Activated T-helper 2 cell treated with anti-CD3 and anti-CD28 coated beads, Interferon-gamma antibody, Interleukin-2, Interleukin-4, amounts not matched to agents 10 μg/mL and 5 μg/mL and 100 μg/mL, durations not matched to agents 14 hours and 24 hours and 36 hours (primary cell): ENCODE results near the gene TUSC1. TPM values are rescaled to one million over a fixed set of nuclear protein-coding genes. Genes with fewer than 3 reads are reported as not detected.
A peak's percentile ranks its signal among the peaks of the same experiment; 100 is the strongest.
"Not testable (repeated sequence)": the region's sequence is repeated elsewhere in the genome, so short reads cannot be mapped to it uniquely, and the experiment has no call there.

Experiments used
- DNase-seq: peaks from one replicate; pipeline ENCODE4 v3.0.0; 2021; ENCODE audit warnings: low spot score
- H3K27ac Mint-ChIP-seq: one replicate; pipeline ENCODE4 v1.8.0; 2021; ENCODE audit warnings: mixed read lengths
- H3K27me3 Mint-ChIP-seq: one replicate; pipeline ENCODE4 v1.8.0; 2021; ENCODE audit warnings: low read depth, mixed read lengths
- H3K36me3 Mint-ChIP-seq: one replicate; pipeline ENCODE4 v1.8.0; 2021; ENCODE audit warnings: low read depth, mixed read lengths
- H3K4me1 Mint-ChIP-seq: one replicate; pipeline ENCODE4 v1.8.0; 2021; ENCODE audit warnings: low read depth, mixed read lengths
- H3K4me3 Mint-ChIP-seq: one replicate; pipeline ENCODE4 v1.8.0; 2021; ENCODE audit warnings: low read depth, mild to moderate bottlenecking, moderate library complexity, mixed read lengths
- H3K9me3 Mint-ChIP-seq: one replicate; pipeline ENCODE4 v1.8.0; 2021; ENCODE audit warnings: mixed read lengths
- intact Hi-C: fragments of 100-400 bp; cut with micrococcal nuclease; formaldehyde crosslinking; loops from one replicate; pipeline ENCODE4 v1.15.1; 2023
- total RNA-seq: library from RNA; stranded (reverse); gene quantifications from 2 replicates; pipeline ENCODE4 v1.2.3, GENCODE V29; 2022

TUSC1 gene
- 0.48 TPM in 2 replicates for total RNA-seq

DNA sequence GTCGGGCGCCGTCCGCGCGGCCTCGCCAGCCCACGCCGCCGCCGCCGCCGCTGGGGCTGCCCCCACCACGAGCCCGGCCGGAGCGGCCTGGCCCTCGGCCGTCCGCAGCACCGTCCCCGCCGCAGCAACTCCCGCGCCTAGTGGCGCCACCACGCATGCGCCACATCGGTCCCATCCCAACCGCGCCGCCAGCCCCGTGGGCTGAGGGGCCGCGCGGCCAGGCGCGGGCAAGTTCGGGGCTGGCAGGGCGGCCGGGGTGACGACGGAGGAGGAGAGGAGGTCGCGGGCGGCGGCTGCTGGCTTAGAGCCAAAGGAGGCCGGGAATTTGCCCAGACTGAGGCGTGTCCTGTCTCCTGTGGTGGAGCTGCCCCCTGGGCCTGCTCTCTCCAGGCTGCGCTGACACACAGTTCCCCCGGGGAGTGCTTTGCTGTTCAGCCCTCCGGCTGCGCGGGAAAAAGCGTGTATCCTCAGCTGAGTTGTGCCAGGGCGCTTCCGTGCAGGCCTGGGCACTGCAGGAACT, at the start of gene TUSC1:
Gene TUSC1 (minus strand): TSS at position 298 of the 520 bp plus-strand sequence. CDS start 132 bp downstream, at position 166.
- no peak for DNase-seq
- no peak within 1 kb of the TSS for H3K27ac Mint-ChIP-seq
- intact Hi-C loops = no loop called here
- peak within 1 kb of the TSS; percentile 33 for H3K4me3 Mint-ChIP-seq
- peaks cover 13% of the 10 kb centered on the region for H3K9me3 Mint-ChIP-seq
- no peaks in the 10 kb centered on the region for H3K4me1 Mint-ChIP-seq
- H3K27me3 Mint-ChIP-seq = peaks cover 8% of the 10 kb centered on the region
- no peaks in the 10 kb centered on the region for H3K36me3 Mint-ChIP-seq

DNA sequence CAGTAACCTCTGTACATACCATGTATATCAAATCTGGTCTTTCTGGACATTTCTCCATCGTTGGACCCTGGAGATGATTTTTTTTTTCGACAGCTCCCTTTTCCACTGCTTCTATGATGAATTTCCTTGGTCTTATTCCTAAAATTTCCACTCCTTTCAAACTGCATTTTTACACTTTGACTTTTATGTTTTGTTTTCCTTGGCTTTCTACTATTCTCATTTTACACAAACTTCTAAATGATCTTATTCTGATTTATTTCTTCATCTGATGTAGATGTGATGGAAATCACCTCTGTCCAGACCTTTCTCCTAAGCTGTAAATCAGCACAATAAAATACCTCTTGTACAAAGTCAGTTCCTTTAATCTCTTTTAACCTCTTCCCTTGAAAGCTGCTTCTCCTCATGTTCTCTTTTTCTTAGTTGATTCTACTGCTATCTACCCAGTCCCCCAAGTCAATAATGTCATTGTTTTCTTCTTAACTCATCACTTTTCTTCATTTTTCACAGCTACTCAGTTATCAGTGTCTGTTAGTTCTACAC, 48.7 kb upstream of the TUSC1 start:
- Mint-ChIP-seq H3K27ac (no peak overlapping the region), H3K4me3 (no peak overlapping the region), H3K4me1 (no peaks in the 10 kb centered on the region), H3K9me3 (peaks cover 16% of the 10 kb centered on the region), H3K36me3 (no peaks in the 10 kb centered on the region), H3K27me3 (no peaks in the 10 kb centered on the region)
- DNase-seq = no peak
- intact Hi-C loops = no loop called here

DNA sequence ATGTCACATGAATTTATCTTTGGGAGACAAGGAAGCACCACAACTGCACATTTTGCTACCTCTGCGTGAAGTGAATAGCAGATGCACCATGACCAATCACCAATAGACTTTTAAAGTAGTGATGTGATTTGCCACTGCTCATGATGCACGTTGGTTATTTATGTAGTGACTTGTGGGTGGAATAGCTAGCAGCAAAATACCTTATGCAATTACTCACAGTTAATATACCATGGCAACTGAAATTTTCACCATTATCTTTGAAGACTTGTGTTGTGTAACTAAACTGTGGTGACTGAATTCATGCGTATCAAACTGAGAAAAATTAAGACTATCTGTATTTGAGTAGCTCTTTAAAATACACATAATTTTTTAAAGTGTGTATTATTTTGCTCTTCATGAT, 46.2 kb upstream of the TUSC1 start:
- DNase-seq = no peak
- Mint-ChIP-seq H3K36me3 (no peaks in the 10 kb centered on the region), H3K27me3 (no peaks in the 10 kb centered on the region), H3K4me3 (no peak overlapping the region), H3K27ac (no peak overlapping the region), H3K4me1 (no peaks in the 10 kb centered on the region), H3K9me3 (peaks cover 14% of the 10 kb centered on the region)
- intact Hi-C loops = no loop called here

DNA sequence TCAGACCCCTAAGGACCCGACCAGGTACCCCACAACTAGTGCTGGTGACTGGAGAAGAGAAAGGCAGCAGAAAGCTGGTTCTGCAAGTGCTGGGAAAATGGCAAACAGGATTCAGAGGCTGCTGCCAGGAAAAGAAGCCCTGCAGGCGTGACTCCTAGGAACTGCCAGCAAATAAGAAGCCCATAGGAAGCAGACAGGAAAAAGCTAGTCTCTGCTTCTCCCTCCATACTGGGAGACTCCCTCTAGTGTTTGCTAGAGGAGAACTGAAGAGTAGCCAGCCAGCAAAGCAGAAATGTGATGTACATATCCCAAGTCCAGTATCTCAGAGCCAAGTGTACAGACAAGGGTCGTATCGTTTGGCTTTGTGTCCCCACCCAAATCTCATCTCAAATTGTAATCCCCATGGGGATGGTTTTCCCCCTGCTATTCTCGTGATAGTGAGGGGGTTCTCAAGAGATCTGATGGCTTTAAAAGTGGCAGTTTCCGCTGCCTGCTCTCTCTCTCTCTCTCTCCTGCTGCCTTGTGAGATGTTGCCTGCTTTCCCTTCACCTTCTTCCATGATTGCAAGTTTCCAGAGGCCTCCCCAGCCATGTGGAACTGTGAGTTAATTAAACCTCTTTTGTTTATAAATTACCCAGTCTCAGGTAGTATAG, 38.1 kb upstream of the TUSC1 start:
- Mint-ChIP-seq H3K36me3 (no peaks in the 10 kb centered on the region), H3K9me3 (peaks cover 26% of the 10 kb centered on the region), H3K27ac (no peak overlapping the region), H3K4me1 (no peaks in the 10 kb centered on the region), H3K4me3 (no peak overlapping the region), H3K27me3 (no peaks in the 10 kb centered on the region)
- intact Hi-C loops = no loop called here
- no peak for DNase-seq

DNA sequence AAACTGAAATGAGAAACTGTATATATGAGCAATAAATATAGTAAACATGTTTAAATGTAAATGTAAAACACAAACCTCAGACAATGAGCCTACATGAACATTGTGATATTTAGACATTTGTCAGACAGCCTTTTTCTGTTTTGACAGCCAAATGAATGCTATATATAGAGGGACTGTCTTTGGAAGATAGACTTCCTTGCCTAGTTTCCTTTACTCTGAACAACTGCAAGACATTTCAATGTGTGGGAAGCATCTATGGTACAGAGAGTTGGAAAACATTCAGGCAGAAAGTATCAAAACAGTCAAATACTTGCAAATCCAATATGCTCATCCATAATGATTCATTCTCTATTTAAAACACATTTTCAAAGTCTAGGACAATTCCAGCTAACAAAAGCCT, 31.7 kb upstream of the TUSC1 start:
- H3K27ac Mint-ChIP-seq = no peak overlapping the region
- no peak for DNase-seq
- no peak overlapping the region for H3K4me3 Mint-ChIP-seq
- no peaks in the 10 kb centered on the region for H3K4me1 Mint-ChIP-seq
- peaks cover 15% of the 10 kb centered on the region for H3K9me3 Mint-ChIP-seq
- H3K36me3 Mint-ChIP-seq = no peaks in the 10 kb centered on the region
- H3K27me3 Mint-ChIP-seq = no peaks in the 10 kb centered on the region
- intact Hi-C loops = no loop called here

DNA sequence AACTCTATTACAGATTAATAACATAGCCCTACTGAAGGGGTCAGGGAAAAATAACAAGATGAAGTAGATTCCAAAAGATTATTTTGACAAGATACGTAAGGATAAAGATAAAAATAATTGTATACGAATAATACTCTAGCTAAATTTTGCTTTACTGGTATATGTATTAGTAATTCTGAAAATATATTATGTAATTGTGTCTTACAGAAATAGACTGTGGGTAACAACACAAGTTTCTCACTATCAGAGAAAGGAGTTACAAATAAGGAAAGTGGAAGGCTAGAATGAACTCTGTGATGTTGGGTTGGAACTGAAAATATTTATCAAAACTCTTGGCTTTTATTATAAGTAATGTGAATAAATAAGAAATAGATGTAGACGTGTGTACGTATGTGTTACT, 26.6 kb upstream of the TUSC1 start:
- Mint-ChIP-seq H3K4me1 (no peaks in the 10 kb centered on the region), H3K4me3 (no peak overlapping the region), H3K9me3 (peaks cover 17% of the 10 kb centered on the region), H3K27me3 (no peaks in the 10 kb centered on the region), H3K27ac (no peak overlapping the region), H3K36me3 (no peaks in the 10 kb centered on the region)
- intact Hi-C loops = no loop called here
- DNase-seq = no peak

DNA sequence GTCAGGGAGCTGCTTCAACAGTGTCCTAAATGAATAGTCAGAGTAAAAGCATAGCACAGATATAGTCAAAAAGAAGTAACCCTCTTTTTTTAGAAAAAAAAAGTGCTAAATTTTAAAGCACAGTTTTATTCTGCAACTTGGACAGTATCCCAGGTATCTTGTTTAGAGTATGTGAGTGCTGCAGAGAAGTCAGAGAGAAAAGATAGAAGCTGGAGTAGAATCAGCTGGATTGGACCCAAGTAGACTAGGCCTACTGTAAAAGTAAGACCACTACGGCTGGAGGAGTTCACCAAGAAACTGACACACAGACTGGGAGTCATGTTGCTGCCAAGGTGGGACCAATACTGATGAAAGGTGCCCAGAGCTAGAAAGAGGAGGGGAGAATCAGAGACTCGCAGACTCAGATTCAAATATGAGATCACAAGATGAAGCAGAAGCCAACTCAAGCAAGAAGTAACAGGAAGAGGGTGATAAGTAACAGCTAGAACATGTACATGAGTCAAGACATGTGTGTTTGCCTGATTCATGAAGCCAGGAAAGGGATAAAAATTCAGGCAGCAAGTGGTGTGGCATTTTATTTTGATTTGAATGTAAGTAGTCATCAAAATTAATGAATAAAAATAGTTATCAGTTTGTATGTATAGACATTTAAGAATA, 25.6 kb upstream of the TUSC1 start:
- intact Hi-C loops = no loop called here
- H3K4me1 Mint-ChIP-seq = no peaks in the 10 kb centered on the region
- H3K27ac Mint-ChIP-seq = no peak overlapping the region
- H3K4me3 Mint-ChIP-seq = no peak overlapping the region
- H3K9me3 Mint-ChIP-seq = peaks cover 14% of the 10 kb centered on the region
- no peaks in the 10 kb centered on the region for H3K36me3 Mint-ChIP-seq
- DNase-seq = no peak
- no peaks in the 10 kb centered on the region for H3K27me3 Mint-ChIP-seq

DNA sequence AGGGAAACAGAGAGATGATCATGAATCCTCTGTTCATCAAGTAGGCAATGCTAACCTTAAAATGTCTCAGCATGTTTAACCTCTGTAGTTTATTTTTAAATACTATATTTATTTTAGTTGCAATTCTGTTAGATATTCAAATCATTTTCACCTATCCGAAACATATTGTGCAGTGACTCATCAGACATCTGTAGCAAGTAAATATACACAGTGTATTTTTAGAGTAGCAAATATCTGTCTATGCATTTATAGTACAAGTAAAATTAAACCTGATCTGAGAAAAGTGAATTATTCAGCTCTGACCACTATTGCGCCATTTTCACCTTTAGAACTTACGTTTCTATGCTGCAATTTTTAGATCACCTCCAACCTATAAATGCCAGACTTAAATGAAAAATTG, 24.3 kb upstream of the TUSC1 start:
- no peaks in the 10 kb centered on the region for H3K27me3 Mint-ChIP-seq

DNA sequence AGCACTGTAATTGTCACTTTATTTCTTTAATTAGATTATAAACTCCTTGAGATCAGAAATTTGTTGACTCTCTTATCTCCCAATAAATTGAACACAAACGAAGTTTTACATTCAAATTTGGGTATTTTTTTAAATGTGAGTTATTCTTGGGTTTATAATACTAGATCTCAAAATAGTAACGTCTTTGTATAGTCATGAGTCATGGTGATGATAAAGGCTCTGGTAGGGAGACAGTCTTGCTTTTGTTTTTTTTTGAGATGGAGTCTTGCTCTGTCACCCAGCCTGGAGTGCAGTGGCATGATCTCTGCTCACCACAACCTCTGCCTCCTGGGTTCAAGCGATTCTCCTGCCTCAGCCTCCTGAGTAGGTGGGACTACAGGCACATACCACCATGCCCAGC, 22.7 kb upstream of the TUSC1 start:
- H3K4me1 Mint-ChIP-seq, intact Hi-C loops, H3K36me3 Mint-ChIP-seq, H3K27ac Mint-ChIP-seq, H3K4me3 Mint-ChIP-seq, H3K27me3 Mint-ChIP-seq, DNase-seq: not testable (repeated sequence)
- H3K9me3 Mint-ChIP-seq = peaks cover 14% of the 10 kb centered on the region

More for the DNA sequence above, 24.3 kb upstream of the TUSC1 start:
- H3K9me3 Mint-ChIP-seq = peaks cover 14% of the 10 kb centered on the region
- no peak for DNase-seq
- H3K36me3 Mint-ChIP-seq = no peaks in the 10 kb centered on the region
- no peak overlapping the region for H3K27ac Mint-ChIP-seq
- intact Hi-C loops = no loop called here
- no peaks in the 10 kb centered on the region for H3K4me1 Mint-ChIP-seq
- no peak overlapping the region for H3K4me3 Mint-ChIP-seq

DNA sequence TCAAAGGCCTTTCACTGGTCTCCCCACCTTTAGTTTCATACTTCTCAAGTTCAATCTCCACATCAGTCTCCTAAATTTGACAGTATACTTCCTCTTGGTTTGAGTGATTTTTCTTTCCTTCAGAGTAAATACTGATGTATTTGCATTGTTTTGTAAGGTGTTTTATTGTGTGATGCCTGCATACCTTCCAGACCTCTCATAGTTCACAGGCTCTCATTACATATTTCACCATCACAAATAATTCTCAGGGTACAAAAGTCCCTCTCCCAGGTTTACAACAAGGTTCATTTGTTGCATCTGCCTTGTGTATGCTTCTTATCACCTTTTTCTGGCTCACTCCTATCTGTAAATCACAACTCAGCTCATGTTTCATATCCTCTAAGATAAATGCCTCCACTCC, 22.2 kb upstream of the TUSC1 start:
- Mint-ChIP-seq H3K27ac (no peak overlapping the region), H3K27me3 (no peaks in the 10 kb centered on the region), H3K4me3 (no peak overlapping the region), H3K36me3 (no peaks in the 10 kb centered on the region), H3K4me1 (no peaks in the 10 kb centered on the region), H3K9me3 (peaks cover 16% of the 10 kb centered on the region)
- intact Hi-C loops = no loop called here
- no peak for DNase-seq

DNA sequence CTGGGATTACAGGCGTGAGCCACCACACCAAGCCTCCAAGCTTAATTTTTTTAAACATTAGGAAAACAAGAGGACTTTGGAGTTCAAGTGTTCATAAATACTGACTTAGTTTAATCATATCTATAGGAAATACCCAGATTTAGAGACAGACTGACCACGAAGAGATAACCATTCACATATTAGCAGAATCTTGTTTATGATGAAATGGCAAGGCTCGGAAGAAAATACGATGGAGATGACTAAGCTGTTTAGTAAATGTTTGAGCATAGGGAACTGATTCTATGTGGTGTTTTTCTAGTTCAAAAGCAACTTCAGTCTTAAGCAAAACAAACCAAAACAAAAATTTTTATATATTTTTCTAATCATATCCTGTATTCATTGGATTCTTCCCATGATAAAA, 13.5 kb upstream of the TUSC1 start:
- intact Hi-C loops = no loop called here
- no peak overlapping the region for H3K27ac Mint-ChIP-seq
- DNase-seq = no peak

DNA sequence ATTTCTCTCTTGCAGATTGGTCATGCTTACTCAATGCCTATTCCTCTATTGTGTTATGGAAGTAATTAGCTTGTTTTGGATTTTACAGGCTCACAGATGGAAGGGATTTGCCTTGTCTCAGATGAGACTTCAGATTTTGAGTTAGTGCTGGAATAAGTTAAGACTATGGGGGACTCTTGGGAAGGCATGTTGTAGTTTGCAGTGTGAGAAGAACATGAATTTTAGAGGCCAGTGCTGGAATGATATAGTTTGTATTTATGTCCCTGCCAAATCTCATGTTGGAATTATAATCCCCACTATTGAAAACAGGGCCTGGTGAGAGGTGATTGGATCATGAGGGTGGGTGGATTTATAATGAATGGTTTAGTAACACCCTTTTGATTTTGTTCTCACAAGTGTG, 6.1 kb upstream of the TUSC1 start:
- no peaks in the 10 kb centered on the region for H3K4me1 Mint-ChIP-seq

More for the DNA sequence above, 13.5 kb upstream of the TUSC1 start:
- no peaks in the 10 kb centered on the region for H3K27me3 Mint-ChIP-seq
- peaks cover 20% of the 10 kb centered on the region for H3K9me3 Mint-ChIP-seq
- no peaks in the 10 kb centered on the region for H3K36me3 Mint-ChIP-seq
- no peak overlapping the region for H3K4me3 Mint-ChIP-seq
- H3K4me1 Mint-ChIP-seq = no peaks in the 10 kb centered on the region

DNA sequence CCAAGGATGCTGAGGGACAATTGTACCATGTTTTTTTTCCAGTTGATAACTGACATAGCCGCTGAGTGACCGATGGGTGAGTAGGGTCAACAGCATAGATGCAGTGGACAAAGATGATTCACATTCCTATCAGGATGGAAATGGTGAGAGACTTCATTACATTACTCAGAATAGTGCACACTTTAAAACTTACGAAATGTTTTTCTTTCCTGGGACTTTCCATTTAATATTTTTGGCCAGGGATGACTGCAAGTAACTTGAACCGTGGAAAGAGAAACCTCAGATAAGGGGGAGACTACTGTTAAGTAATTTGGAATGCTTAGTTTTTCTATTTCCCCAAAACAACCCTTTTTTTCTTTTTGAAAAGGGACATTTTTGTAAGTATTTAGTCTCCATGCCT, 3.0 kb upstream of the TUSC1 start:
- intact Hi-C loops = no loop called here
- Mint-ChIP-seq H3K27ac (no peak overlapping the region), H3K36me3 (no peaks in the 10 kb centered on the region), H3K4me1 (no peaks in the 10 kb centered on the region), H3K4me3 (no peak overlapping the region), H3K27me3 (peaks cover 8% of the 10 kb centered on the region), H3K9me3 (peaks cover 13% of the 10 kb centered on the region)
- DNase-seq = no peak

More for the DNA sequence above, 6.1 kb upstream of the TUSC1 start:
- Mint-ChIP-seq H3K4me3 (no peak overlapping the region), H3K36me3 (no peaks in the 10 kb centered on the region), H3K27ac (no peak overlapping the region), H3K9me3 (peaks cover 15% of the 10 kb centered on the region), H3K27me3 (no peaks in the 10 kb centered on the region)
- intact Hi-C loops = no loop called here
- no peak for DNase-seq
